GM04504 (cell line): Measurements from ENCODE around the gene TBX21.

Experiments used
- DNase-seq: peaks from one replicate; pipeline ENCODE4 v3.0.0-alpha.2; 2012; ENCODE audit warnings: low read depth

TBX21 gene

DNA sequence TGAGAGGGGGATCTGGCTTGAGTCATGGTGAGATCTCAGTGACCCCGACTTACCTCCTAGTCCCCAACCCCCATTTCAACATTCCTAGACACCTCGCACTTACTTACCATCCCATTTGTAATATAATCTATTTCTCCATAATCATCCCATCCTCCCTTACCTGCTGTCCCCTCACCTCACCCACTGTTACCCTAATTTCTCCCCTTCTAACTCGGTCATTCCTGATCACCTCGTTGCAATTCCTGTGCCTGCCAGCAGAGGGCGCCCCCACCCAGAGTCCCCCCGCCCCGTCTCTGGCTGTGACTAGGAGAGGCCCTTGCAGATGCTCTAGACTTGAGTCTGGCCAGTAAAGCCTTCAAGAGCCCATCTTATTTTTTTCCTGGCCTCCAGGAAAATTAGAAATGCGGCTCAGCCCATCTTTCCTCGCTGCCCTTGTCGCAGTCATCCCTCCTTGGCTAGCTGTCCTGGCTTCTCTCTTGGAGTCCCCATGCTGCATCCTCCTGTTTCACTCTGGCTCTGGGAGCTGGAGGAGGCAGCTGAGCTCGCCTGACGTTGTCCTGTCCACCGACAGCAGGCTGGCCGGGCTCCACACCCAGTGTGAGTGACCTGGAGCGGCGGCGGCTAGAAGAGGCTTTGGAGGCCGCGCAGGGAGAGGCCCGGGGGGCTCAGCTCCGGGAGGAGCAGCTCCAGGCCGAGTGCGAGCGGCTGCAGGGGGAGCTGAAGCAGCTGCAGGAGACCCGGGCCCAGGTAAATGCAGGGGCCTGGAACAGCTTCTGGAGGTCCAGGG is 34.1 kb upstream of the TBX21 start:
- peak; percentile 23 for DNase-seq

DNA sequence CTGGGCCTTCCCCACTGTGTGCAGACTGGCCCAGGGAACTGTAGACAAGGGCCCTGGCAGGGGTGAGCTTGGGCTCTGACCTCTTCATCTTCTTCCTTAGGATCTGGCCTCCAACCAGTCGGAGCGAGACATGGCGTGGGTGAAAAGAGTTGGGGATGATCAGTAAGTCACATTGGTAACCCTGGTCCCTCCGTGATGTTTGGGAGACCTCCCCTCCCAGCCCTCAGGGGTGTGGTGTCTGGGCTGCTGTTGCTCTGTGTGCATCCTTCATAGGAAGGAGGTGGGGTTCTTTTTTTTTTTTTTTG is 33.5 kb upstream of the TBX21 start:
- no peak for DNase-seq

DNA sequence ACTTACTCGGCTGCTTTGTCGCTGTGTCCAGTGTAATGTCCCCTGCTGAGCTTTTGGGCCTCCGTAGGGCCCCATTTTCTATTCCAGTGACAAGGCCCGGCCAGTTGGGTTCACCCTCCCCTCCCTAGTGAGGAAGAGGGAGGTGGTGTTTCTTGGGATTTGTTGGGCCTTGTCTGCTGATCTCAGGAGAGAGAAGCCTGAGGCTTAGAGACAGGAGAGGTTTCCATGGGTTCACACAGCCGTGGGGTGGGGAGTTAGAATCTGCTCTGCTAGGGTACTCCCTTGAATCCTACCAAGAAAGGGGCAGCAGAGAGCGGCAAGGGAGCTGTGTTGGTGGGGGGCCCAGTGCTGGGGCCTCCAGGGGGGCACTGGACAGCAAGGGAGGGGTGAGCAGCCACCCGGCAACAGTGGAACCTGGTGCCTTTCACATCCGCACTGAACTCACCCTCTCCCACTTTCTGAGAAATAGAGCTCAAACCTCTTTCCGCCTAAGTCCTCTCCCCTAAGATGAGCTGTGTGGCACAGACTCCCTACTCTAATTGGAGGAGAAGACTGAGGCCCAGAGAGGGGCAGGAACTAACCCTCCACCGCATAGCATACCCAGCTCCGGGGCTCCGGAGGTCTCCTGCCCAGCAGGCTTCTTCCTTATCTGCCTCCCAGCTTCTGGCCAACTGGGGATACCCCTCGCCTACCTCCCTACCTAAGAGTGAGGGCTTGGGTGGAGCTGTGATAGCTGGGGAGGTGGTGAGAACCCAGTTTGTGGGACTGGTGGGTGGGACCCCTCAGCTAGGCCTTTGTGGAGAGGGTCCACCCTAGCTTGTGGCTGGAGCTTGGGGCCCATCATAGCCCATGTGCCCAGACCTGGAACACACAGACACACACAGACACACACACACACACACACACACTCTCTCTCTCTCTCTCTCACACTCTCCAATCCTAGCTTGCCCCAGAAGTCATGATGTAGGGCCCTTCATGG is 32.3 kb upstream of the TBX21 start:
- DNase-seq, result no peak

DNA sequence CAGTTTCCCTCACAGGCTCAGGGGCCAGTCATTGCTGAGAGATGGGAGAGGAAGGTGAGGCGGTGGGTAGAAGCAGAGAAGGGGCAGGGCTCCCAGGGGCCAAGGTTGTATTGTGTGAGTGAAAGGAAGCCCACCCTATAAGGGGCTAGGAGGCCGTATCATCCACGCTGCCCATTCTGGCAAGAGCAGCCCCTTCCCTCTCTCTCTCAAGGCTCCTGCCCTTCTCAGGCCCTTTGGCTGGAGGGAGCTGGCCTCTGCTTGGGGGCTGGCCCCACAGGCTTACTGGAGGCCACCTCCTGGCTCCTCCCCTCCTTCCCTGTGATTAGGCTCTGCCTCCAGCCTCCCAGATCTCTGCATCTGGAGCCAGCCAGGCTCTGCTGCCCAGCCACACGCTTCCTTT is 31.4 kb upstream of the TBX21 start:
- no peak for DNase-seq

- no peak for DNase-seq
These were observed 30.5 kb upstream of the TBX21 start for GRCh38 chr17:47702391-47702995.

- no peak for DNase-seq
These were observed 29.8 kb upstream of the TBX21 start for GRCh38 chr17:47703191-47703591.

DNA sequence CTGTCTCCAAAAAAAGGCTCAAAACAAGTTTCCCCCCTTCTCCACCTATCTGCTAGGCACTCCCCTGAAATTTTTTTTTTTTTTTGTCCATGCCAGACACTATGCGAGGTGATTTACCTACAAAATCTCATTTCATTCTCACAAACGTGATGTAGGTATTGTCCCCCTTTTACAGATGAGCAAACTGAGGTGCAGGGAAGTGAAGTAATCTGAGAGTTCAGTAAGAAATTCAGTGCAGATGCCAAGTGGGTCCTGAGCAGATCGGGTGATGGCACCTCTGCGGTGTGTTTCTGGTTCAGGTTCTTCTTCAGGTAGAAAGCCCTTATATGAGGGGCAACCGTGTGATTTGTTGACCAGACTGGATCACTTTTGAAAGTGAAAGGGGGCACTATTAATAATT is 29.4 kb upstream of the TBX21 start:
- DNase-seq, result no peak

- no peak for DNase-seq
These were observed 28.9 kb upstream of the TBX21 start for GRCh38 chr17:47704116-47704515.

GRCh38 chr17:47704736-47705135 is 28.3 kb upstream of the TBX21 start:
- no peak for DNase-seq

- DNase-seq, result no peak
These were observed 27.2 kb upstream of the TBX21 start for GRCh38 chr17:47705536-47706530.

- DNase-seq, result no peak
These were observed 25.8 kb upstream of the TBX21 start for GRCh38 chr17:47707056-47707804.

GRCh38 chr17:47707884-47708283 is 25.2 kb upstream of the TBX21 start:
- no peak for DNase-seq

- no peak for DNase-seq
These were observed 24.6 kb upstream of the TBX21 start for GRCh38 chr17:47708312-47708863.

GRCh38 chr17:47708864-47709541 is 24.0 kb upstream of the TBX21 start:
- no peak for DNase-seq

GRCh38 chr17:47709594-47709993 is 23.4 kb upstream of the TBX21 start:
- no peak for DNase-seq

DNA sequence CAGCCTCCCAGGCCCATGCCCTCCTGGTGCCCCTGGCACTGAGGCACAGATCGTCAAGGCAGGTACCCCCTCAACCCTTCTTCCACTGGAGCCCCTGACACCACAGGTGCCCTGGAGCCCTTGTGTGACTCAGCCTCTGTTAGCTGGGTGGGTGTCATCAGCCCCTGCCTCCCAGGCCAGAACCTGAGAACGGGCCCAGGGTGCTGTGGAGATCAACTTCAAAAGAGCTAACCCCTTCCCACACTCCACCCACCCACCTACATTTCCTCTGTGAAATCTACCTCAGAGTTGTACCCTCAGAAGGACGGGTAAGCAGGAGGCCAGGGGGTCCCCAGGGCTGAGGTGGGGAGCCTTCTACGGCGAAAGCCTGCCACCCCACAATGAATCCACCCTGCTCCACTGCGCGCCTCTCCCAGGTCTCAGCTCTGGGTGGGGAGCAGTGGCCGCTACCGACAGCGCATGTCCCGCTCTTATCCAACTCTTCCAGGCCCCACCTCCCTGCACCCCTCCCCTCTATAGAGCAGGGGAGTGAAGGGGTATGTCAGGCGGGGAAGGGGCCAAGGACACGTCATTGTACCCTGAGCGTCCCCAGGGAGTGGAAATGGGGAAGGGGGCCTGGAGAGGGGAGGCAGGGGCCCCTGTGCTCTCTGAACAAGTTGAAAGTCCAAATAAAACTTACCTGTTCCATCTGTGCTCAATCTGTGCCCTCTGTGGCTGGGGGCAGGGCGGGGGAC is 21.5 kb upstream of the TBX21 start:
- DNase-seq, result no peak

DNA sequence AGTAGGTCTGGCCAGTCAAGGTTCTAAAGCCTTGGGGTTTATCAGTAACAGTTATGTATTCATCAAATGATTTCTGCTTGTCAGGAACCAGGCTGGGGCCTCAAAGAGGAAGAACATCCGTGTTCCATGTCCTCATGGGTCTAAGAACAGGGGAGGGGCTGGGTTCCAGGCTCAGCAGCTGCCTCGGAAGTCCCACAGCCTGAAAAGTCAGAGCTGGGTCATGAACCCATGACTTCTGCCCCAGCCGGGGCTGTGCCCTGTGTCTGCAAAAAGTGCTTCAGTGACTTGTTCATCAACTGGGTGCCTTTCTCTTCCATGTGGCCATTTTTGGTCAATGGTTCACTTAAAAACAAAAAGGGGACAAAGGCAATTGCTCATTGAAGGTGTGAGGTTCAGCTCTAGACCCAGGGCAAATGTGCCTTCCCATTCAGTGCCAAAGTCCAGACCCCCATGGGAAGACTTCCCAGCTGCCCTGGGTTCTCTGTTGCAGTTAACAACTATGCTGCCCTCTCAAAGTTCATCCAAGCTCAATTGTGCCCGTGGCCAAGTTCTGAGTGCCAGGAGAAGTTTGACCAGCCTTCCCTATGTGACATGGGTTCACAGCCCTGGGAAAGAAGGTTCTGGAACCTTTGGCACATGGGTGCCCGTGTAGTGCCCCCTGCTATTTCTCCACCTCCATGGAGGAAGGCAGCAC is 20.6 kb upstream of the TBX21 start:
- no peak for DNase-seq

- no peak for DNase-seq
These were observed 18.9 kb upstream of the TBX21 start for GRCh38 chr17:47713980-47714700.
